SU-DHL-6 (cell line): ENCODE results near the gene FRMD4B.

ENCODE experiments used
- H2AFZ ChIP-seq: fragments of 200-600 bp; sonication (generic); 2 replicates; pipeline ENCODE4 v1.6.1; 2014; ENCODE audit warnings: low read depth, mild to moderate bottlenecking, moderate library complexity, mixed read lengths, antibody characterized with exemption, low read length; ENCODE audit not compliant: severe bottlenecking
- H3F3A ChIP-seq: fragments of 200-600 bp; shearing (Covaris generic); 2 replicates; pipeline ENCODE4 v1.6.0; 2016; ENCODE audit warnings: antibody characterized with exemption, mild to moderate bottlenecking; ENCODE audit not compliant: insufficient read depth
- H3K27ac ChIP-seq: fragments of 200-600 bp; sonication (generic); 2 replicates; pipeline ENCODE4 v1.5.1; 2016; ENCODE audit warnings: low read depth, mild to moderate bottlenecking, low read length, moderate library complexity, mixed read lengths
- H3K27me3 ChIP-seq: fragments of 200-600 bp; sonication (generic), shearing (Covaris generic); 2 replicates; pipeline ENCODE4 v1.6.0; 2014; ENCODE audit warnings: mild to moderate bottlenecking, low read length
- H3K36me3 ChIP-seq: fragments of 200-600 bp; sonication (generic); 2 replicates; pipeline ENCODE4 v1.6.1; 2014; ENCODE audit warnings: mild to moderate bottlenecking, low read length, mixed read lengths
- H3K4me2 ChIP-seq: fragments of 300-600, 200-600 bp; shearing (Covaris generic), sonication (generic); 2 replicates; pipeline ENCODE4 v1.6.0; 2014; ENCODE audit warnings: low read length, low read depth, mild to moderate bottlenecking; ENCODE audit not compliant: poor library complexity, severe bottlenecking
- H3K4me3 ChIP-seq: fragments of 200-600 bp; sonication (generic); 2 replicates; pipeline ENCODE4 v1.5.1; 2014; ENCODE audit warnings: antibody characterized with exemption, low read length, mild to moderate bottlenecking, mixed read lengths; ENCODE audit not compliant: insufficient read depth, poor library complexity, severe bottlenecking
- H3K79me2 ChIP-seq: fragments of 200-600 bp; sonication (generic); 2 replicates; pipeline ENCODE4 v1.6.1; 2014; ENCODE audit warnings: mild to moderate bottlenecking, low read length, moderate library complexity; ENCODE audit not compliant: insufficient read depth
- H3K9ac ChIP-seq: fragments of 200-600 bp; sonication (generic); 2 replicates; pipeline ENCODE4 v1.7.0; 2014; ENCODE audit warnings: mild to moderate bottlenecking, low read length
- H3K9me2 ChIP-seq: fragments of 200-600 bp; sonication (generic); replicated peaks from 2 replicates; pipeline ENCODE4 v1.6.1; 2014; ENCODE audit warnings: low read length; ENCODE audit not compliant: insufficient read depth
- H3K9me3 ChIP-seq: fragments of 200-600 bp; sonication (generic); 2 replicates; pipeline ENCODE4 v1.6.1; 2014; ENCODE audit warnings: low read length, mixed read lengths; ENCODE audit not compliant: insufficient read depth
- H4K20me1 ChIP-seq: fragments of 200-600 bp; sonication (generic); 2 replicates; pipeline ENCODE4 v1.6.1; 2014; ENCODE audit warnings: low read depth, mild to moderate bottlenecking, antibody characterized with exemption, low read length, moderate library complexity, mixed read lengths
- EZH2phosphoT487 ChIP-seq: fragments of 200-600 bp; sonication (generic), shearing (Covaris generic); conservative IDR thresholded peaks from 2 replicates; pipeline ENCODE4 v1.6.1; 2018; ENCODE audit warnings: mild to moderate bottlenecking, antibody characterized with exemption, low read length, moderate library complexity, mixed read lengths
- TF ChIP-seq, protein P1 (sequence below): fragments of 200-600 bp; sonication (generic); IDR thresholded peaks from one replicate; pipeline ENCODE4 v1.5.1; 2017; ENCODE audit warnings: antibody characterized with exemption, mild to moderate bottlenecking, low read length, moderate library complexity; ENCODE audit not compliant: insufficient read depth, poor library complexity, severe bottlenecking

The FRMD4B gene

DNA sequence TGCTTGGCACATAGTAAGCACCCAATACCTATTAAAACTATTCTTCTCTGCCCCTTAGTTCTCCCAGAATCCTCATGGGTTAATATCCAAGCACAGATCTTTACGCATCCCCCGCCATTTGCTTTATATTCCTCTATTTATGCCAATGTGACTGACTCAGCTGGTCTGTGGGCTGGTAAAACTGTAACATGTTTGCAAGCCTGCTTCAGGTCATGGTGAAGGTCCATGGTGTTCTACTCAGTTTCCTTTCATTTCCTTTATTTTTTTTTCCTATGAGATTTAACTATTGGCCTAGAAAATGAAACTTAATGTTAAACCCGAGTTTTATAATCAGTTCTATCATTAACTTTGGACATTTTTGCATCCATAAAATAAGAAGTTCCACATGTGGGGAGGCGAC is 47.0 kb downstream of the FRMD4B start:
- Histone ChIP-seq H3K9ac (no peak overlapping the region), H3K36me3 (no peaks in the 10 kb centered on the region), H2AFZ (no peak overlapping the region), H4K20me1 (no peaks in the 10 kb centered on the region), H3K27me3 (no peaks in the 10 kb centered on the region), H3K4me2 (no peak overlapping the region), H3K9me2 (no peaks in the 10 kb centered on the region), H3F3A (no peaks in the 10 kb centered on the region), H3K4me3 (no peak overlapping the region), H3K9me3 (no peaks in the 10 kb centered on the region), H3K79me2 (no peaks in the 10 kb centered on the region), H3K27ac (no peak overlapping the region)
- TF ChIP-seq, protein P1, sequence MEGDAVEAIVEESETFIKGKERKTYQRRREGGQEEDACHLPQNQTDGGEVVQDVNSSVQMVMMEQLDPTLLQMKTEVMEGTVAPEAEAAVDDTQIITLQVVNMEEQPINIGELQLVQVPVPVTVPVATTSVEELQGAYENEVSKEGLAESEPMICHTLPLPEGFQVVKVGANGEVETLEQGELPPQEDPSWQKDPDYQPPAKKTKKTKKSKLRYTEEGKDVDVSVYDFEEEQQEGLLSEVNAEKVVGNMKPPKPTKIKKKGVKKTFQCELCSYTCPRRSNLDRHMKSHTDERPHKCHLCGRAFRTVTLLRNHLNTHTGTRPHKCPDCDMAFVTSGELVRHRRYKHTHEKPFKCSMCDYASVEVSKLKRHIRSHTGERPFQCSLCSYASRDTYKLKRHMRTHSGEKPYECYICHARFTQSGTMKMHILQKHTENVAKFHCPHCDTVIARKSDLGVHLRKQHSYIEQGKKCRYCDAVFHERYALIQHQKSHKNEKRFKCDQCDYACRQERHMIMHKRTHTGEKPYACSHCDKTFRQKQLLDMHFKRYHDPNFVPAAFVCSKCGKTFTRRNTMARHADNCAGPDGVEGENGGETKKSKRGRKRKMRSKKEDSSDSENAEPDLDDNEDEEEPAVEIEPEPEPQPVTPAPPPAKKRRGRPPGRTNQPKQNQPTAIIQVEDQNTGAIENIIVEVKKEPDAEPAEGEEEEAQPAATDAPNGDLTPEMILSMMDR, result no peak
- TF ChIP-seq EZH2phosphoT487, result no peak

DNA sequence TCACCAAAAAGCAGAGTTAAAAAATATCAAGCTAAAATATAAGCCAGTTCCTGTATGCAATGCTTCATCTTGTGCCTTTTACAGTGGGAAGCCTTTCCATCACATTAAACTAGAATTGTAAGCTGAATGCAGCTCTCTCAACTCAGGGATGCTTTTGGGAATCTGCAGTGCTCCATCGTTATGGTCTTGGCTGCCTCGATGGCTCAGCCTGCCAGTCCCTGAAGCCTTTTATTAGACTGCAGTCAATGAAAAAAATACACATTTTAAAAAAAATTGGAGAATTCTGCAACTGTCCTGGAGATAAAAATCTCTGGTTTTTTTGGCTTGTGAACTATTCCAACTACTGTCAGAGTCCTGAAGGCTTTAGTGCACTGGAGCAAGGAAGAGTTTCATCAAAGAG is 53.0 kb downstream of the FRMD4B start:
- Histone ChIP-seq H3K9me3 (no peaks in the 10 kb centered on the region), H2AFZ (no peak overlapping the region), H3K9me2 (no peaks in the 10 kb centered on the region), H3K36me3 (no peaks in the 10 kb centered on the region), H3K79me2 (no peaks in the 10 kb centered on the region), H3K27me3 (no peaks in the 10 kb centered on the region), H3F3A (no peaks in the 10 kb centered on the region), H3K4me2 (no peak overlapping the region), H4K20me1 (no peaks in the 10 kb centered on the region), H3K27ac (no peak overlapping the region), H3K9ac (no peak overlapping the region), H3K4me3 (no peak overlapping the region)
- TF ChIP-seq EZH2phosphoT487, result no peak
- TF ChIP-seq, protein P1, result no peak

DNA sequence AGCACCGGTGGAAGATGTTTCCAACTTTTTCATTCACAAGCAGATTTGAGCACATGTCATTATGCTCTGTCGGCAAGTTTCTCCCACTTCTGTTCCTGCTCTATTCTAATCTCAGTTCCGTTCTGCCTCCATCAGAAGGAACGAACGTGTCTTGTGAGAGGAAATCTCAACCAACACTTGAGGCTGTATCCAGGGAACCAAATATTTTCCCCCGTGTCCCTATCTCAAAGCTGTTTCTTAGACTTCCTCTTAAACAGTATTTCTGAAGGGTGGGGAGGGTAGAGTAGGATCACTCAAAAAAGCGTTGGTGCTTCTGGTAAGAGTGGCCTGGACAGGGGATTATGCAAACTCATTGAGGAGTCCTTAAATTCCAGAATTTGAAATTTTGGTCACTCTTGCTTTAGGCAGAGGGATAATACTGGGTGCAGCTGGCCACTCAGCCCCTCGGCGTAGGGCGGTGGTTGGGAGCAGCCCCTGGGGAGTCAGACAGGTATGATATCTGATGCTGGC is 54.9 kb downstream of the FRMD4B start:
- Histone ChIP-seq H2AFZ (no peak overlapping the region), H3K36me3 (no peaks in the 10 kb centered on the region), H3K9ac (no peak overlapping the region)

More for the DNA sequence above, 54.9 kb downstream of the FRMD4B start:
- no peaks in the 10 kb centered on the region for H3F3A ChIP-seq
- no peaks in the 10 kb centered on the region for H4K20me1 ChIP-seq
- H3K4me2 ChIP-seq, result no peak overlapping the region
- TF ChIP-seq, protein P1, result no peak
- TF ChIP-seq EZH2phosphoT487, result no peak
- no peaks in the 10 kb centered on the region for H3K79me2 ChIP-seq
- H3K9me2 ChIP-seq, result no peaks in the 10 kb centered on the region
- no peak overlapping the region for H3K27ac ChIP-seq
- no peak overlapping the region for H3K4me3 ChIP-seq
- no peaks in the 10 kb centered on the region for H3K27me3 ChIP-seq
- no peaks in the 10 kb centered on the region for H3K9me3 ChIP-seq
